C4-2B (cell line): ENCODE measurements around the gene C9orf78.

Source experiments
- H3K27ac ChIP-seq: fragments of 450-650 bp; 2 replicates; pipeline ENCODE4 v1.5.1; 2017
- ZFX ChIP-seq: fragments of 450-650 bp; IDR thresholded peaks from 2 replicates; pipeline ENCODE4 v1.6.1; 2017
- TF ChIP-seq, protein P1 (sequence below): fragments of 450-650 bp; conservative IDR thresholded peaks from 2 replicates; pipeline ENCODE4 v1.5.1; 2017; ENCODE audit warnings: mild to moderate bottlenecking

C9orf78 gene

DNA sequence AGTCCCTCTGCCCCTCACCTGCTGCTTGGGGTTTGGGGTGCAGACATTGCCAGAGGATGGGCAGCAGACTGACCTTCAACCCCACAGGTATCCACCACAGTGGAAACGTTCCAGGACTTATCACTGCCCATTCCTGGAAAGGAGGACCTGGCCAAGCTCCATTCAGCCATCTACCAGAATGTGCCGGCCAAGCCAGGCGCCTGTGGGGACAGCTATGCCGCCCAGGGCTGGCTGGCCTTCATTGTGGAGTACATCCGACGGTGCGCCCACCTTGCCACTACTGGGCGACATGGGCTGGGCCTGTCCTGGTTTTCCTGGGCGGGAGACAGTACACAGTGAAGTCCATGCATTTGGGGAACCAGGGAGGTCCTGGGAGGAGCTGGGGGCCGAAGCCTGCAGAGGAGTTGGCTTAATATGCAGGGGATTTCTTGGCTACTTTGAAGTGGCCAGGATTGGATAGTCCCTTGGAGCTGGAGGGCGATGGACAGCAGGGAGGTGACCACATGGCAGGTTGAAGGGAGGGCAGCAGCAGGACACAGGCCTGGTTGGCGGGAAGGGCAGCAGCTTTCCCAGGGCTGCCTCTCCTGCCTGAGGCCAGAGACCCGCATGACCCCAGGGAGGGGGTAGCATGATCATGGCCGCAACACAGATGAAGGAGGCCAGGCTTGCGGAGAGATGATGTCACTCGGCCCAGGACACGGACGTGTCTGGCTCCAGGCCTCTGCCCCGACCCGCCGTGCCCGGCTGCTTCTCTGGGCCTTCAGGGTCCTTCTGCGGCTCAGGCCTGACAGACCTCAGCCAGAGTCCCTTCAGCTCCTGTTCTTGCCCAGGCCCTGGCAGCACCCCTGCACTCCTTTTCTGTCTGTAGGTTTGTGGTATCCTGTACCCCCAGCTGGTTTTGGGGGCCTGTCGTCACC, 34.8 kb upstream of the C9orf78 start:
- no peak for TF ChIP-seq ZFX
- TF ChIP-seq, protein P1, sequence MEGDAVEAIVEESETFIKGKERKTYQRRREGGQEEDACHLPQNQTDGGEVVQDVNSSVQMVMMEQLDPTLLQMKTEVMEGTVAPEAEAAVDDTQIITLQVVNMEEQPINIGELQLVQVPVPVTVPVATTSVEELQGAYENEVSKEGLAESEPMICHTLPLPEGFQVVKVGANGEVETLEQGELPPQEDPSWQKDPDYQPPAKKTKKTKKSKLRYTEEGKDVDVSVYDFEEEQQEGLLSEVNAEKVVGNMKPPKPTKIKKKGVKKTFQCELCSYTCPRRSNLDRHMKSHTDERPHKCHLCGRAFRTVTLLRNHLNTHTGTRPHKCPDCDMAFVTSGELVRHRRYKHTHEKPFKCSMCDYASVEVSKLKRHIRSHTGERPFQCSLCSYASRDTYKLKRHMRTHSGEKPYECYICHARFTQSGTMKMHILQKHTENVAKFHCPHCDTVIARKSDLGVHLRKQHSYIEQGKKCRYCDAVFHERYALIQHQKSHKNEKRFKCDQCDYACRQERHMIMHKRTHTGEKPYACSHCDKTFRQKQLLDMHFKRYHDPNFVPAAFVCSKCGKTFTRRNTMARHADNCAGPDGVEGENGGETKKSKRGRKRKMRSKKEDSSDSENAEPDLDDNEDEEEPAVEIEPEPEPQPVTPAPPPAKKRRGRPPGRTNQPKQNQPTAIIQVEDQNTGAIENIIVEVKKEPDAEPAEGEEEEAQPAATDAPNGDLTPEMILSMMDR: no peak
- H3K27ac ChIP-seq: no peak overlapping the region

DNA sequence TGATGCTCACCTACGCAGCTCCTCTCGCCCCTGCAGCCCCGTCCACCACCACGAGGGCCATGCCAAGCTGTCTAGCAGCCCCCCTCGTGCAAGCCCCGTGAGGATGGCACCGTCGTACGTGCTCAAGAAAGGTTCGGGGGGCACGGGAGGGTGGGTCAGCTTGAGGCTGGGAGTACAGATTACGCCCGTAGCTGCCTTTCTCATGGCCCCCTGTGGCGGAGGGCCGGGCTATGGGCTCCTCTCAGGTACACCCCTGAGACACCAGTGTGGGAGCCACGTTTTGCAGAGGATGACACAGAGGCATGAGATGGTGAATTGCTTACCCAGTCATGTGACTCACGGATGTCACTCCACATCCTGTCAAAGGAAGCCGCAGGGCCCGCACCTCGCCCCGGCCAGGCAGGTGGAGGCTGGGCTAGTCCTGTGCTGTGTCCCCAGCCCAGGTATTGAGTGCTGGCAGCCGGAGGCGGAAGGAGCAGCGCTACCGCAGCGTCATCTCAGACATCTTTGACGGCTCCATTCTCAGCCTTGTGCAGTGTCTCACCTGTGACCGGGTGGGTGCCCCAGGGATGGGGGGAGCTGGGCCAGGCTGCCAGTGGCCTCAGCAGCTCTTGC, 33.9 kb upstream of the C9orf78 start:
- no peak overlapping the region for H3K27ac ChIP-seq
- no peak for TF ChIP-seq ZFX
- TF ChIP-seq, protein P1: no peak

DNA sequence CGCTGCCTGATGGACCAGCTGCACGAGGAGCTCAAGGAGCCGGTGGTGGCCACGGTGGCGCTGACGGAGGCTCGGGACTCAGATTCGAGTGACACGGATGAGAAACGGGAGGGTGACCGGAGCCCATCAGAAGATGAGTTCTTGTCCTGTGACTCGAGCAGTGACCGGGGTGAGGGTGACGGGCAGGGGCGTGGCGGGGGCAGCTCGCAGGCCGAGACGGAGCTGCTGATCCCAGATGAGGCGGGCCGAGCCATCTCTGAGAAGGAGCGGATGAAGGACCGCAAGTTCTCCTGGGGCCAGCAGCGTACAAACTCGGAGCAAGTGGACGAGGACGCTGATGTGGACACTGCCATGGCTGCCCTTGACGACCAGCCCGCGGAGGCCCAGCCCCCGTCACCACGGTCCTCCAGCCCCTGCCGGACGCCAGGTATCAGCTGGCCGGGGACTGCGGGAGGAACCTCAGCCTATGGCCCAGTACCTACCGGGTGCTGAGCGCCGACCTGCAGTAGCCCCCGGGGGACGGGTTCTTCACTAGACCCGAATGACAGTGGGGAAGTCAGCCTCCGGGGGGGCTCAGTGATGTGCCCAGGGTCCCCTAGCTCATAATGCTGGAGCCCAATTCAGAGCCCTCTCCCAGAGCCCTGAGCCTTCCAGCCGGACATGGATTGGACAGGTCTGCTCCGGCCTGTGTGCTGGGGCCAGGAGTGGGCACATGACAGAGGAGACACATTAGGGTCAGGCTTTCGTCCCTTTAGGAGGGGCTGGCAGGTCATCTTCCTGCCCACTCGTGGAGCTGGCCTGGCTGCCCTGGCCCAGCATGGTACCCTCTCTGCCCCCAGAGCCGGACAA, 33.2 kb upstream of the C9orf78 start:
- H3K27ac ChIP-seq: no peak overlapping the region
- no peak for TF ChIP-seq ZFX
- TF ChIP-seq, protein P1: no peak

DNA sequence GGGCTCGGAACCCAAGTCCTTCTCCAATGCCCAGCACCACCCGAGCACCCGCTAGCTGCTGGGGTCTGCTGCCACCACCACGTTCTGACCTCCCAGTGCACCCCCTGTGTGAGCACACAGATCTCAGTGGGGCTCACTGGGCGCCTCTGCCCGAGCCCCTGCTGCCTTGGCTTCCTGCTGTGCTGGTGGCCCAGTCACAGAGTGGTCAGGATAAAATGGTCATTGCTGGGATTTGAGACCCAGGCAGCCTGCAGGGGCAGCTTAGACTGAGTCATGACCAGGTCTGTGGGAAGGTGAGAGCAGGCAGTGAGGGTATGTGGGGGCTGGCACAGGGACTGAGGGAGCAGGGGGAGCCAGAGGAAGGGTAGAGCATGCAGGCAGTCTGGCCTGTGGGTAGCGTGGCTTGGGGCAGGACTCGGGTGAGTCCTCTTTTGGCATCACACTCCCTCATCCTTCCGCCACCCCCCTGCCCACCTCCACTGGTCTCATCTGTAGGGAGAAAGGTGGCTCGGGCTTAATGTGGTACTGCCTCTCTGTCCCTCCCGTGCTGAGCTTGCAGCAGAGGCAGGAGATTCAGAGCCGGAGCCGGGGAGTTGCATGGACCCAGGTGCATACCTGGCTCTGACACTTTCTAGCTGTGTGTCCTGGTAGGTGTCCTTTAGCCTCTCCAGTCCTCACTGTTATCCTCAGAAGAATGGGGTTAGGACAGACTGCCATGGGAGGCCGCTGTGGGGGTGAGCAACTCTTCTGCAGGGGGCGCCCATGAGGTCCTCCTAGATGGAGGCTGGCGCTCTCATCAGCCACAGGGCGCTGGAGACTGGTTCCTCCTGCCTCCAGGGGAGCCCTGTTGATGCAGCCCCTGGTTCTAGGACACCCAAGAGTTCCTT, 32.3 kb upstream of the C9orf78 start:
- TF ChIP-seq ZFX: no peak
- TF ChIP-seq, protein P1: no peak
- no peak overlapping the region for H3K27ac ChIP-seq

DNA sequence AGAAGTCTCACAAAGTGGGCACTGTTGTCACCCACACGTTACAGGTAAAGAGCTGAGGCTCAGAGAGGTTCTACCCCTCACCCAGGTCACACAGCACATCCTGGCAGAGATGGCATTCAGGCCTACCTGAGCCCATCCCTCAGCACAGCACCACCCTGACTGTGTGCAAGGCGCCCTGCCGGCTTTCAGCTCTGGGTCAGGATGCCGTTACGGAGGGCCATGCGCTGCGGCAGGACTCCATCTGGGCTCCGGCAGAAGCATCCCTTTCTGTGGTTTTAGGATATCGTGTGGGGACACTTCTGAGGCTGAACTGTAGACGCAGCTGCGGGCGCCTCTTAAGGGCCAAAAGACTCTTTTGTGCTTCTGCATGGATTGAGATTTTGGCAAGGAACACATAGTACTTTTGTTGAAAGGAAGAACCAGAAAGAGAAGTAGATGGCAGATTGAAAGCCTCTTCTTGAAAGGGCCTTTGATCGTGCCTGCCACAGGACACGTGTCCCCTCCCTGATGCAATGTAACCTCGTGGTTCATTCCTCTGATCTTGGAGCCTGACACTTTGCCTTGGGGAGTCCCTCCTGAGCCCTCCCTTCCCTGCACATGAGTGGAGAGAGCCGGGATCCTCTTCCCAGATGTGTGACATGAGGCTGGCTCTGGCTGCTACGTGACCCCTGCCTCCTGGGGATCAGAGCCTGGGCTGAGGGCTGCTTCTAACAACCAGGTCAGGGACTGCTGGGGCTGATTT, 31.5 kb upstream of the C9orf78 start:
- H3K27ac ChIP-seq: no peak overlapping the region
- TF ChIP-seq, protein P1: no peak
- TF ChIP-seq ZFX: no peak

DNA sequence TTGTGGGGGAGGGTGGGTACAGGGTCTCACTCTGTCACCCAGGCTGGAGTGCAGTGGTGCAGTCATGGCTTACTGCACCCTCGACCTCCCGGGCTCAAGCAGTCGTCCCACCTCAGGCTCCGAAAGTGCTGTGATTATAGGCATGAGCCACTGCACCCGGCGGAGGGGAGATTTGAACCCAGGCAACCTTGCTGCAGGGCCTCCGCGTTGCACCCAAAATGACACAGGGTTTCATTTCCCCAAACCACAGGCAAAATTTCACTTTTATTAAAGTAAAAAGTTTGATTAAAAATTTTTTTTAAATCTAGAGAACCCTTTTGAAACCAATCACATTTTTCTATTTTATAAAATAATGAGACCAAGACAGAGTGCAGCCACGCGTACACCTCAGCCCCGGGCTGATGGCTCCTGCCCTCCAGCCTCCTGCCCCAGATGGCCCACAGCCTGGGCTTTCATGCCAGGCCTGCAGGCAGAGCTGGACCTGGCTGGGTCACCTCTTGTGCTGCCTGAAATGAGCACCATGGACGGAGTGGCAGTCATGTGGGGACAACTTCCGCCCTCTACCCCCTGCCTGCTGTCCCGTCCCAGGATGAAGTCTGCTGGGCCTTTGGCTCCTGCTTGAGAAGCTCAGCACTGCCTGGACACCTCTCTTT, 30.7 kb upstream of the C9orf78 start:
- TF ChIP-seq, protein P1: no peak
- no peak for TF ChIP-seq ZFX
- no peak overlapping the region for H3K27ac ChIP-seq
